AG10803 (cell line): Measurements from ENCODE around the gene TXNRD1.

Experiments
- DNase-seq: peaks from one replicate; pipeline ENCODE4 v3.0.0; 2010; ENCODE audit warnings: low read depth
- H3K4me3 ChIP-seq: 2 replicates; pipeline ENCODE4 v1.5.1; 2011; ENCODE audit warnings: mild to moderate bottlenecking, low read length, control low read depth
- TF ChIP-seq, protein P1 (sequence below): conservative IDR thresholded peaks from 2 replicates; pipeline ENCODE4 v1.5.1; 2011; ENCODE audit warnings: mild to moderate bottlenecking, low read length, control low read depth, inconsistent platforms

Gene TXNRD1

GRCh38 chr12:104249017-104249416 is 33.4 kb downstream of the TXNRD1 start:
- TF ChIP-seq, protein P1, sequence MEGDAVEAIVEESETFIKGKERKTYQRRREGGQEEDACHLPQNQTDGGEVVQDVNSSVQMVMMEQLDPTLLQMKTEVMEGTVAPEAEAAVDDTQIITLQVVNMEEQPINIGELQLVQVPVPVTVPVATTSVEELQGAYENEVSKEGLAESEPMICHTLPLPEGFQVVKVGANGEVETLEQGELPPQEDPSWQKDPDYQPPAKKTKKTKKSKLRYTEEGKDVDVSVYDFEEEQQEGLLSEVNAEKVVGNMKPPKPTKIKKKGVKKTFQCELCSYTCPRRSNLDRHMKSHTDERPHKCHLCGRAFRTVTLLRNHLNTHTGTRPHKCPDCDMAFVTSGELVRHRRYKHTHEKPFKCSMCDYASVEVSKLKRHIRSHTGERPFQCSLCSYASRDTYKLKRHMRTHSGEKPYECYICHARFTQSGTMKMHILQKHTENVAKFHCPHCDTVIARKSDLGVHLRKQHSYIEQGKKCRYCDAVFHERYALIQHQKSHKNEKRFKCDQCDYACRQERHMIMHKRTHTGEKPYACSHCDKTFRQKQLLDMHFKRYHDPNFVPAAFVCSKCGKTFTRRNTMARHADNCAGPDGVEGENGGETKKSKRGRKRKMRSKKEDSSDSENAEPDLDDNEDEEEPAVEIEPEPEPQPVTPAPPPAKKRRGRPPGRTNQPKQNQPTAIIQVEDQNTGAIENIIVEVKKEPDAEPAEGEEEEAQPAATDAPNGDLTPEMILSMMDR, result no peak
- no peak overlapping the region for H3K4me3 ChIP-seq

GRCh38 chr12:104249898-104250297 is 34.3 kb downstream of the TXNRD1 start:
- TF ChIP-seq, protein P1, result no peak
- no peak for DNase-seq
- no peak overlapping the region for H3K4me3 ChIP-seq

More at GRCh38 chr12:104249017-104249416, 33.4 kb downstream of the TXNRD1 start:
- DNase-seq, result no peak

GRCh38 chr12:104250366-104251125 is 35.0 kb downstream of the TXNRD1 start:
- peak; percentile 22 for DNase-seq
- TF ChIP-seq, protein P1, result no peak
- no peak overlapping the region for H3K4me3 ChIP-seq

DNA sequence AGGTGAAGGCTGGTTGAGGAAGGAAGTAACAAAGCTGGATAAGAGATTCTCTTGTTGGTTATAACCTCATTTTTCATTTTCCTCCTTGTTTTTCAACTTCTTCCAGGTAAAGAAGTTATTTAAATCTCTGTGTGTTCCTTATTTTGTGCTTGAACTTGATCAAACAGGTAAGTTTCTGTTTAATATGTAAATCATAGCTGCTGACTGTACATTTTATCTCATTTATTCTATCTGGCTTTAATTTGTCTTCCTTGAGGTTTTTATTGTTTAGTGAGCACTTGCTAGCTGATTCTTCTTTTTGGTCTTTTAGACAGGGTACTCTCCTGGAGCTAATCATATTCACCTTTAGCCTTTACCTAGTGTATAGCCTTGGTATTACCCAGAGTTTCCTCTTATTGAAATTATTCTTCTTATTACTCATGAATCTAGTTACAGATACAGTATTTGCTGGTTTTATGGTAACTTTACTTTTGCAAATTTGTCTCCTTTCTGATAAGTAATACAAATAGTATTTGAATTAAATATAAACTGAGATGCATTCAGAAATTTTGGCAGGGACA is 42.4 kb downstream of the TXNRD1 start:
- H3K4me3 ChIP-seq, result no peak overlapping the region
- DNase-seq, result no peak
- TF ChIP-seq, protein P1, result no peak

- TF ChIP-seq, protein P1, result no peak
- DNase-seq, result no peak
- H3K4me3 ChIP-seq, result no peak overlapping the region
These were observed 43.0 kb downstream of the TXNRD1 start for GRCh38 chr12:104258476-104259067.

GRCh38 chr12:104263026-104263425 is 47.4 kb downstream of the TXNRD1 start:
- TF ChIP-seq, protein P1, result no peak
- H3K4me3 ChIP-seq, result no peak overlapping the region
- DNase-seq, result no peak
